Measurements from ENCODE around the gene KIT. TPM values are rescaled to one million over a fixed set of nuclear protein-coding genes. Genes with fewer than 3 reads are reported as not detected.

The KIT gene
- total and polyA plus RNA-seq, 2 of the 13 experiments (the other 11 are each of a cell fraction or from before 2014, with no cell fraction given): not detected

- 2% methylated on average over 2 of the region's 2 CpGs for WGBS (ENCODE audit: low lambda C conversion rate)
- no TSS peak for BruUV-seq (replicated peaks)
- H3K79me2 ChIP-seq (ENCODE audit: insufficient read depth, low read length): no peaks in the 10 kb centered on the region
- in situ Hi-C loops (cut with HindIII; ENCODE audit: extremely low pct_ligation_motif_present, low pct_unique_long_range_greater_than_20kb) (no loop called here), intact Hi-C loops (cut with micrococcal nuclease; ENCODE audit: unreplicated experiment) (no loop called here)
- POLR2A ChIA-PET: no interaction called here
- H3K4me3 ChIP-seq (replicated peaks in 1 of 3; ENCODE audit: insufficient read depth in 1 of 3, low read depth in 2 of 3, low read length in 3 of 3): no peak overlapping the region
- no peaks in the 10 kb centered on the region; a peak in 1 of 5 replicates for H3K27me3 ChIP-seq (ENCODE audit: control insufficient read depth in 1 of 2, insufficient read depth in 2 of 2, low read length in 2 of 2)
- H2AFZ ChIP-seq (ENCODE audit: low read length): no peak overlapping the region
- H4K20me1 ChIP-seq (ENCODE audit: insufficient read depth, low read length): no peaks in the 10 kb centered on the region
- no peak overlapping the region for H3K4me2 ChIP-seq (ENCODE audit: low read depth, low read length)
- H3K4me1 ChIP-seq (ENCODE audit: insufficient read depth, low read length): no peaks in the 10 kb centered on the region
- no peaks in the 10 kb centered on the region for H3K36me3 ChIP-seq (replicated peaks in 1 of 2; ENCODE audit: control insufficient read depth in 1 of 2, insufficient read depth in 2 of 2, low read length in 2 of 2)
- CTCF ChIA-PET (ENCODE audit: low intra/inter-chr PET ratio, low total read pairs): no interaction called here
- no peak overlapping the region for H3K9ac ChIP-seq (ENCODE audit: insufficient read depth, low read depth, low read length)
- no peak overlapping the region for H3K27ac ChIP-seq (ENCODE audit: extremely low read length, insufficient read depth, low read length)
- no peak for ATAC-seq
- DNase-seq (ENCODE audit: low spot score): no peak
- FAIRE-seq: no peak
- no peaks in the 10 kb centered on the region for H3K9me3 ChIP-seq (ENCODE audit: low read length)
- no peak for TF ChIP-seq TOE1 (CRISPR knock-in tag; IDR thresholded peaks at IDR 0.05)
- TF ChIP-seq E2F5 (CRISPR knock-in tag; conservative IDR thresholded peaks at IDR 0.05): no peak
- no peak for TF ChIP-seq ZNF12 (CRISPR knock-in tag; IDR thresholded peaks at IDR 0.05)
- TF ChIP-seq BRCA1 (CRISPR knock-in tag; IDR thresholded peaks at IDR 0.05): no peak
- TF ChIP-seq KLF6 (CRISPR knock-in tag; IDR thresholded peaks at IDR 0.05): no peak
- no peak for TF ChIP-seq U2AF1 (optimal IDR thresholded peaks at IDR 0.05; ENCODE audit: low read depth, low read length)
- TF ChIP-seq E2F1 (CRISPR knock-in tag; IDR thresholded peaks at IDR 0.05): no peak
- TF ChIP-seq ZBTB7A (CRISPR knock-in tag; IDR thresholded peaks at IDR 0.05): no peak
- TF ChIP-seq ZNF883 (CRISPR knock-in tag; IDR thresholded peaks at IDR 0.05; ENCODE audit: not compliant biosample characterization): no peak
- TF ChIP-seq KLF16 (CRISPR knock-in tag; IDR thresholded peaks at IDR 0.05): no peak
- no peak for TF ChIP-seq ZNF225 (CRISPR knock-in tag; IDR thresholded peaks at IDR 0.05)
- no peak for TF ChIP-seq REST (IDR thresholded peaks at IDR 0.05; ENCODE audit: borderline replicate concordance in 1 of 2, low read depth in 1 of 2, low read length in 2 of 2)
- TF ChIP-seq ZNF513 (CRISPR knock-in tag; conservative IDR thresholded peaks at IDR 0.05): no peak
- no peak for TF ChIP-seq ZNF740 (CRISPR knock-in tag; IDR thresholded peaks at IDR 0.05)
- no peak for TF ChIP-seq DRAP1 (CRISPR knock-in tag; IDR thresholded peaks at IDR 0.05)
- no peak for TF ChIP-seq EHMT2 (IDR thresholded peaks at IDR 0.05; ENCODE audit: borderline replicate concordance, low read depth, low read length)
- TF ChIP-seq LCORL (IDR thresholded peaks at IDR 0.05): no peak
- no peak for TF ChIP-seq LCORL (CRISPR knock-in tag; IDR thresholded peaks at IDR 0.05)
- TF ChIP-seq THYN1 (CRISPR knock-in tag; IDR thresholded peaks at IDR 0.05; ENCODE audit: borderline replicate concordance, low read depth): no peak
Measured at GRCh38 chr4:54712206-54712605, 54.4 kb downstream of the KIT start.

Measured in HepG2 (cell line).